K562 (cell line): Measurements from ENCODE around the gene MGAT5. TPM values are rescaled to one million over a fixed set of nuclear protein-coding genes. Genes with fewer than 3 reads are reported as not detected.

Source experiments
- ATAC-seq: fragments of 200-7000 bp; cut with Tn5 transposase; 3 replicates; pipeline ENCODE4 v1.9.1; 2020; ENCODE audit warnings: moderate library complexity
- BruUV-seq: library from RNA; stranded (reverse); fragments of 400-500 nt; replicated peaks from 2 replicates; lab custom pipeline; 2021; lab: Mats Ljungman, UMichigan
- CTCF ChIA-PET: fragments of 300-600 bp; formaldehyde crosslinking; extraction: SDS; loops from one replicate; lab custom pipeline; 2021; ENCODE audit warnings: low intra/inter-chr PET ratio; lab: Yijun Ruan, JAX
- POLR2A ChIA-PET: fragments of 300-600, 350-650 bp; sonication (Branson Sonifier 250); formaldehyde crosslinking; extraction: SDS; loops from one replicate; lab custom pipeline; 2021; ENCODE audit warnings: antibody characterized with exemption, inconsistent platforms; lab: Yijun Ruan, JAX
- DNase-seq, 4 experiments: peaks; one replicate each; pipeline versions ENCODE4 v3.0.0 to v3.0.0-alpha.2; 2011 to 2018; ENCODE audit warnings: low spot score in 3 of 4, mixed read lengths in 3 of 4; ENCODE audit errors: extremely low read depth in 1 of 4
- FAIRE-seq: peaks from 2 replicates; lab custom pipeline; 2011; peaks lifted over from hg19 to GRCh38; lab: Jason Lieb, UNC
- H2AFZ ChIP-seq: 2 replicates; pipeline ENCODE4 v1.6.0; 2011; ENCODE audit warnings: low read depth, low read length, control low read depth, inconsistent platforms
- H3K27ac ChIP-seq: fragments of 200-600 bp; 3 replicates; pipeline ENCODE4 v1.8.0; 2011; ENCODE audit warnings: low read depth, mild to moderate bottlenecking, control low read depth, inconsistent platforms, low read length, moderate library complexity, mixed read lengths; ENCODE audit errors: extremely low read depth
- H3K27me3 ChIP-seq, 2 experiments: fragments of 300-600 bp in 1 of 2; 2 replicates in 1 of 2; 3 replicates in 1 of 2; pipeline versions ENCODE4 v1.6.0 to v1.8.0; 2011; ENCODE audit warnings: inconsistent platforms in 2 of 2, low read length in 2 of 2, mild to moderate bottlenecking in 1 of 2, mixed read lengths in 1 of 2, moderate library complexity in 1 of 2; ENCODE audit not compliant: control insufficient read depth in 2 of 2, insufficient read depth in 2 of 2
- H3K36me3 ChIP-seq: fragments of 300-600 bp; 3 replicates; pipeline ENCODE4 v1.8.0; 2011; ENCODE audit warnings: mild to moderate bottlenecking, low read length, inconsistent platforms; ENCODE audit not compliant: control insufficient read depth, insufficient read depth
- H3K4me1 ChIP-seq, 2 experiments: fragments of 200-600 bp in 1 of 2; replicated peaks in 1 of 2; 2 replicates in 1 of 2; 3 replicates in 1 of 2; pipeline versions ENCODE4 v1.5.1 to v1.8.0; 2011; ENCODE audit warnings: inconsistent platforms in 2 of 2, low read length in 2 of 2, mild to moderate bottlenecking in 1 of 2, mixed read lengths in 1 of 2, moderate library complexity in 1 of 2; ENCODE audit not compliant: control insufficient read depth in 2 of 2, insufficient read depth in 2 of 2
- H3K4me2 ChIP-seq: 2 replicates; pipeline ENCODE4 v1.6.1; 2011; ENCODE audit warnings: low read length, control low read depth, inconsistent platforms, mixed read lengths; ENCODE audit not compliant: insufficient read depth
- H3K4me3 ChIP-seq: fragments of 200-600 bp; sonication (generic), shearing (Covaris generic); 2 replicates; pipeline ENCODE4 v1.5.1; 2016; ENCODE audit warnings: control low read depth, inconsistent platforms
- H3K79me2 ChIP-seq: fragments of 200-600 bp; 3 replicates; pipeline ENCODE4 v1.8.0; 2011; ENCODE audit warnings: low read length, inconsistent platforms; ENCODE audit not compliant: control insufficient read depth, insufficient read depth
- H3K9ac ChIP-seq, 2 experiments: 2 replicates each; pipeline versions ENCODE4 v1.6.0 to v1.6.1; 2011; ENCODE audit warnings: low read depth in 2 of 2, low read length in 2 of 2, control low read depth in 1 of 2, inconsistent platforms in 1 of 2, mild to moderate bottlenecking in 1 of 2, mixed read lengths in 1 of 2; ENCODE audit not compliant: insufficient read depth in 1 of 2
- H3K9me1 ChIP-seq: one replicate; pipeline ENCODE4 v1.6.0; 2011; ENCODE audit warnings: inconsistent platforms, mild to moderate bottlenecking, low read length, moderate library complexity; ENCODE audit not compliant: control insufficient read depth, insufficient read depth
- H3K9me3 ChIP-seq: replicated peaks from 2 replicates; pipeline ENCODE4 v1.5.1; 2011; ENCODE audit warnings: low read depth, low read length, inconsistent platforms; ENCODE audit not compliant: control insufficient read depth, insufficient read depth
- H4K20me1 ChIP-seq: replicated peaks from 2 replicates; pipeline ENCODE4 v1.6.1; 2011; ENCODE audit warnings: low read length, inconsistent platforms, mixed read lengths; ENCODE audit not compliant: control insufficient read depth, insufficient read depth
- CEBPB ChIP-seq: fragments of 450-650 bp; IDR thresholded peaks from 2 replicates; pipeline ENCODE4 v1.6.1; 2016; ENCODE audit warnings: missing genetic modification characterization, missing compliant biosample characterization
- CEBPG ChIP-seq, 3 experiments: fragments of 200-800 bp in 1 of 3; sonication (Bioruptor generic) in 1 of 3; sonication (generic) in 1 of 3; formaldehyde crosslinking in 1 of 3; IDR thresholded peaks in 2 of 3; conservative IDR thresholded peaks in 1 of 3; 2 replicates each; pipeline versions ENCODE4 v1.6.1 to v1.8.0; 2016 to 2022; ENCODE audit warnings: missing compliant biosample characterization in 2 of 3, missing genetic modification characterization in 2 of 3, mild to moderate bottlenecking in 1 of 3, missing genetic modification reagents in 1 of 3
- HMG20A ChIP-seq: fragments of 450-650 bp; formaldehyde crosslinking; conservative IDR thresholded peaks from 2 replicates; pipeline ENCODE4 v1.4.0; 2020; ENCODE audit warnings: mild to moderate bottlenecking, mixed read lengths
- KDM5B ChIP-seq: fragments of 200-600 bp; sonication (generic); IDR thresholded peaks from 2 replicates; pipeline ENCODE4 v1.6.1; 2012; ENCODE audit warnings: low read depth, mild to moderate bottlenecking, moderate library complexity, low read length, control low read depth, inconsistent platforms; ENCODE audit not compliant: insufficient replicate concordance
- PHB ChIP-seq: fragments of 250-450 bp; sonication (Bioruptor Pico); IDR thresholded peaks from 2 replicates; pipeline ENCODE4 v1.5.0; 2021
- SMC3 ChIP-seq: conservative IDR thresholded peaks from 2 replicates; pipeline ENCODE4 v1.6.1; 2011; ENCODE audit warnings: low read depth, low read length, improper control_type of control experiment; ENCODE audit not compliant: insufficient read depth
- ZNF699 ChIP-seq: fragments of 250-450 bp; sonication (Bioruptor Pico); IDR thresholded peaks from 2 replicates; pipeline ENCODE4 v1.8.0; 2021; ENCODE audit warnings: mild to moderate bottlenecking, moderate library complexity; ENCODE audit not compliant: insufficient replicate concordance
- WGBS: fragments of 100-300 bp; shearing (Covaris generic); methylation state at CpG from one replicate; pipeline ENCODE4 v1.1.6; 2016; ENCODE audit warnings: low coverage, mixed read lengths; ENCODE audit not compliant: insufficient coverage; ENCODE audit errors: missing lambda C conversion rate; 5-methylcytosine and 5-hydroxymethylcytosine counted together
- in situ Hi-C: fragments of 300-500 bp; cut with MboI; formaldehyde crosslinking; loops from 4 replicates; pipeline ENCODE4 v1.15.0; 2018; ENCODE audit warnings: inconsistent platforms, mixed read lengths
- intact Hi-C: fragments of 100-400 bp; cut with micrococcal nuclease; formaldehyde crosslinking; loops from 2 replicates; pipeline ENCODE4 v1.14.2; 2022
- polyA plus RNA-seq, 8 experiments: library from polyadenylated mRNA; depleted of rRNA in 4 of 8; stranded (reverse) in 5 of 8; unstranded in 3 of 8; fragments of >200 nt; fragmentation: Nextera tagmentation in 2 of 8; fragmentation: Illumina TruSeq in 1 of 8; extraction: Ambion mirVana in 2 of 8; extraction: Trizol in 1 of 8; gene quantifications; 2 replicates each; pipeline versions ENCODE4 v1.2.1 to v1.2.3, GENCODE V29; 2011 to 2014; ENCODE audit warnings: inconsistent platforms in 1 of 8, missing spikeins in 1 of 8
- total RNA-seq, 7 experiments: library from RNA; depleted of rRNA in 6 of 7; stranded (reverse); fragments of >200 nt in 6 of 7; fragmentation: Illumina TruSeq in 2 of 7; extraction: Trizol in 2 of 7; gene quantifications; 2 replicates each; pipeline versions ENCODE4 v1.2.1 to v1.2.3, GENCODE V29; 2011 to 2021; ENCODE audit warnings: low replicate concordance in 1 of 7
- TF ChIP-seq, protein P1 (sequence below), 2 experiments: IDR thresholded peaks; 2 replicates each; pipeline ENCODE4 v1.6.1; 2012; ENCODE audit warnings: improper control_type of control experiment in 2 of 2, low read depth in 2 of 2, low read length in 2 of 2, borderline replicate concordance in 1 of 2
- TF ChIP-seq, protein P2 (sequence below): fragments of 250-450 bp; sonication (Bioruptor Pico); IDR thresholded peaks from 2 replicates; pipeline ENCODE4 v1.4.0; 2020; ENCODE audit warnings: mild to moderate bottlenecking

The MGAT5 gene
- total and polyA plus RNA-seq, 9 of the 15 experiments (the other 6 are each of a cell fraction or from before 2014, with no cell fraction given), result 1.6 to 18.6 (median 11.1) TPM

DNA sequence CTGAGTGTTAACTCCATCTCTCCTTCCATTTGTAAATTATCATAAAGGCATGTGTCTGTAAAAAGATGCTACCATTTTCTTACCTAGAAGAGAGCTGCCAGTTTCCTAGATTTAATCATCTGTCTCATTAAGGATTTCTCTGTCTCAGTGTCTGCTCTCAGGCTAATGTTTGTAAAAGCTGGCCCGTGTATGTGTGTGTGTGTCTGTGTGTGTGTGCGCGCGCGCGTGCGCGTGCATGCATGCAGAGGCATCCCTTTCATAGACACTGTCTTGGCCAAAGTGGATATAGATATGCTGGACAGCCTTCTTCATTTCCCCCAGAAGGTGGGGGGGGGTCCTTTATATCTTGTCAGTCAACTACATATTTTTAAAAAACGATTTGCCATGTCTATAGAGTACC lies 18.9 kb downstream of the MGAT5 start:
- Histone ChIP-seq H3K4me1 (no peaks in the 10 kb centered on the region), H3K9ac (no peak overlapping the region), H3K36me3 (no peaks in the 10 kb centered on the region; the same call in 2 of the 3 replicates), H3K9me3 (no peaks in the 10 kb centered on the region), H3K27ac (no peak overlapping the region), H3K9me1 (no peaks in the 10 kb centered on the region), H3K4me2 (no peak overlapping the region), H3K4me3 (no peak overlapping the region), H3K79me2 (no peaks in the 10 kb centered on the region), H3K27me3 (no peaks in the 10 kb centered on the region), H4K20me1 (no peaks in the 10 kb centered on the region), H2AFZ (no peak overlapping the region)
- in situ Hi-C loops, result no loop called here
- 76% methylated on average over 7 of the region's 9 CpGs for WGBS
- ChIA-PET CTCF (no interaction called here), POLR2A (interaction anchor here (1.1 kb wide), 1 partner anchor 11 kb away, joined by 4 read pairs; no protein-coding TSS in a partner anchor)
- intact Hi-C loops, result no loop called here
- DNase-seq (no peak), ATAC-seq (no peak), FAIRE-seq (no peak)
- TF ChIP-seq, protein P1, sequence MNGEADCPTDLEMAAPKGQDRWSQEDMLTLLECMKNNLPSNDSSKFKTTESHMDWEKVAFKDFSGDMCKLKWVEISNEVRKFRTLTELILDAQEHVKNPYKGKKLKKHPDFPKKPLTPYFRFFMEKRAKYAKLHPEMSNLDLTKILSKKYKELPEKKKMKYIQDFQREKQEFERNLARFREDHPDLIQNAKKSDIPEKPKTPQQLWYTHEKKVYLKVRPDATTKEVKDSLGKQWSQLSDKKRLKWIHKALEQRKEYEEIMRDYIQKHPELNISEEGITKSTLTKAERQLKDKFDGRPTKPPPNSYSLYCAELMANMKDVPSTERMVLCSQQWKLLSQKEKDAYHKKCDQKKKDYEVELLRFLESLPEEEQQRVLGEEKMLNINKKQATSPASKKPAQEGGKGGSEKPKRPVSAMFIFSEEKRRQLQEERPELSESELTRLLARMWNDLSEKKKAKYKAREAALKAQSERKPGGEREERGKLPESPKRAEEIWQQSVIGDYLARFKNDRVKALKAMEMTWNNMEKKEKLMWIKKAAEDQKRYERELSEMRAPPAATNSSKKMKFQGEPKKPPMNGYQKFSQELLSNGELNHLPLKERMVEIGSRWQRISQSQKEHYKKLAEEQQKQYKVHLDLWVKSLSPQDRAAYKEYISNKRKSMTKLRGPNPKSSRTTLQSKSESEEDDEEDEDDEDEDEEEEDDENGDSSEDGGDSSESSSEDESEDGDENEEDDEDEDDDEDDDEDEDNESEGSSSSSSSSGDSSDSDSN (IDR thresholded peaks at IDR 0.05; ENCODE audit: borderline replicate concordance in 1 of 2, low read depth in 2 of 2, low read length in 2 of 2), result no peak
- TF ChIP-seq SMC3 (no peak), HMG20A (no peak), CEBPB (tag) (no peak), ZNF699 (CRISPR knock-in tag) (no peak), KDM5B (no peak), CEBPG (CRISPR knock-in tag; IDR thresholded peaks at IDR 0.05) (no peak), CEBPG (tag; conservative IDR thresholded peaks at IDR 0.05 in 1 of 2, IDR thresholded peaks at IDR 0.05 in 1 of 2) (no peak), PHB (CRISPR knock-in tag) (no peak)
- TF ChIP-seq, protein P2, sequence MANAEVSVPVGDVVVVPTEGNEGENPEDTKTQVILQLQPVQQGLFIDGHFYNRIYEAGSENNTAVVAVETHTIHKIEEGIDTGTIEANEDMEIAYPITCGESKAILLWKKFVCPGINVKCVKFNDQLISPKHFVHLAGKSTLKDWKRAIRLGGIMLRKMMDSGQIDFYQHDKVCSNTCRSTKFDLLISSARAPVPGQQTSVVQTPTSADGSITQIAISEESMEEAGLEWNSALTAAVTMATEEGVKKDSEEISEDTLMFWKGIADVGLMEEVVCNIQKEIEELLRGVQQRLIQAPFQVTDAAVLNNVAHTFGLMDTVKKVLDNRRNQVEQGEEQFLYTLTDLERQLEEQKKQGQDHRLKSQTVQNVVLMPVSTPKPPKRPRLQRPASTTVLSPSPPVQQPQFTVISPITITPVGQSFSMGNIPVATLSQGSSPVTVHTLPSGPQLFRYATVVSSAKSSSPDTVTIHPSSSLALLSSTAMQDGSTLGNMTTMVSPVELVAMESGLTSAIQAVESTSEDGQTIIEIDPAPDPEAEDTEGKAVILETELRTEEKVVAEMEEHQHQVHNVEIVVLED (CRISPR knock-in tag), result no peak
- BruUV-seq, result no TSS peak
